Osteocyte (in vitro differentiated cells): ENCODE results near the gene BDKRB2. TPM values are rescaled to one million over a fixed set of nuclear protein-coding genes. Genes with fewer than 3 reads are reported as not detected.

Experiments used
- DNase-seq: peaks from one replicate; pipeline ENCODE4 v3.0.0; 2021; ENCODE audit warnings: mixed read lengths; ENCODE audit not compliant: unreplicated experiment; ENCODE audit errors: extremely low spot score
- H3K27ac Mint-ChIP-seq: one replicate; pipeline ENCODE4 v1.8.0; 2021; ENCODE audit warnings: mild to moderate bottlenecking, mixed read lengths; ENCODE audit not compliant: unreplicated experiment
- H3K27me3 Mint-ChIP-seq: one replicate; pipeline ENCODE4 v1.8.0; 2021; ENCODE audit warnings: mixed read lengths; ENCODE audit not compliant: unreplicated experiment
- H3K36me3 Mint-ChIP-seq: one replicate; pipeline ENCODE4 v1.8.0; 2021; ENCODE audit warnings: mixed read lengths; ENCODE audit not compliant: unreplicated experiment
- H3K4me1 Mint-ChIP-seq: one replicate; pipeline ENCODE4 v1.8.0; 2021; ENCODE audit warnings: mixed read lengths; ENCODE audit not compliant: unreplicated experiment
- H3K4me3 Mint-ChIP-seq: one replicate; pipeline ENCODE4 v1.8.0; 2021; ENCODE audit warnings: mild to moderate bottlenecking, moderate library complexity, mixed read lengths; ENCODE audit not compliant: unreplicated experiment
- H3K9me3 Mint-ChIP-seq: one replicate; pipeline ENCODE4 v1.8.0; 2021; ENCODE audit warnings: mixed read lengths; ENCODE audit not compliant: unreplicated experiment
- total RNA-seq: library from RNA; stranded (reverse); gene quantifications from 2 replicates; pipeline ENCODE4 v1.2.1, GENCODE V29; 2021
- TF ChIP-seq, protein P1 (sequence below): fragments of 200-600 bp; sonication (generic); IDR thresholded peaks from 2 replicates; pipeline ENCODE4 v1.5.0; 2021; ENCODE audit warnings: antibody characterized with exemption, mild to moderate bottlenecking, moderate library complexity

The BDKRB2 gene
- total RNA-seq, 1 donor from 2014 or later = 0.40 TPM

DNA sequence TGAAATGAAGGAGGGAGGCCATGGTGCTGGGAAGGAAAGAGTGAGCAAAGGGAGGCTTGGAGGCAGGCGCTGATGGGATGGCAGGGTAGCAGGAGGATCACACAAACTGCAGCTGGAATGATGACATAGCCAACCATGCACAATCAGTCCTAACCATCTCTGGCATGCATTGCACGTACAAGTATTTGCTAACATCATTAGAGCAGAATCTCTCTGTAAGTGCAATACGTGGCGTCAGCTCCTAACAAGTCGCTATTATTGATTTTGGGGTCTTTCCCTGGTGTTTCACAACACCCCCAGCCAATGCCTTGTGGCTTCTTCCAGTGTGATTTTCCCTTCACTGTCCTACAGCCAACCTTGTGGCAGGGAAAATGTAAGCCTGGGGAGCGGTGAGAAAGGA, 69.9 kb downstream of the BDKRB2 start:
- Mint-ChIP-seq H3K4me1 (peaks cover 9% of the 10 kb centered on the region), H3K4me3 (no peak overlapping the region), H3K36me3 (peaks cover 3% of the 10 kb centered on the region), H3K9me3 (peaks cover 13% of the 10 kb centered on the region), H3K27me3 (no peaks in the 10 kb centered on the region), H3K27ac (no peak overlapping the region)
- TF ChIP-seq, protein P1, sequence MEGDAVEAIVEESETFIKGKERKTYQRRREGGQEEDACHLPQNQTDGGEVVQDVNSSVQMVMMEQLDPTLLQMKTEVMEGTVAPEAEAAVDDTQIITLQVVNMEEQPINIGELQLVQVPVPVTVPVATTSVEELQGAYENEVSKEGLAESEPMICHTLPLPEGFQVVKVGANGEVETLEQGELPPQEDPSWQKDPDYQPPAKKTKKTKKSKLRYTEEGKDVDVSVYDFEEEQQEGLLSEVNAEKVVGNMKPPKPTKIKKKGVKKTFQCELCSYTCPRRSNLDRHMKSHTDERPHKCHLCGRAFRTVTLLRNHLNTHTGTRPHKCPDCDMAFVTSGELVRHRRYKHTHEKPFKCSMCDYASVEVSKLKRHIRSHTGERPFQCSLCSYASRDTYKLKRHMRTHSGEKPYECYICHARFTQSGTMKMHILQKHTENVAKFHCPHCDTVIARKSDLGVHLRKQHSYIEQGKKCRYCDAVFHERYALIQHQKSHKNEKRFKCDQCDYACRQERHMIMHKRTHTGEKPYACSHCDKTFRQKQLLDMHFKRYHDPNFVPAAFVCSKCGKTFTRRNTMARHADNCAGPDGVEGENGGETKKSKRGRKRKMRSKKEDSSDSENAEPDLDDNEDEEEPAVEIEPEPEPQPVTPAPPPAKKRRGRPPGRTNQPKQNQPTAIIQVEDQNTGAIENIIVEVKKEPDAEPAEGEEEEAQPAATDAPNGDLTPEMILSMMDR = no peak
- peak; percentile 54 for DNase-seq

DNA sequence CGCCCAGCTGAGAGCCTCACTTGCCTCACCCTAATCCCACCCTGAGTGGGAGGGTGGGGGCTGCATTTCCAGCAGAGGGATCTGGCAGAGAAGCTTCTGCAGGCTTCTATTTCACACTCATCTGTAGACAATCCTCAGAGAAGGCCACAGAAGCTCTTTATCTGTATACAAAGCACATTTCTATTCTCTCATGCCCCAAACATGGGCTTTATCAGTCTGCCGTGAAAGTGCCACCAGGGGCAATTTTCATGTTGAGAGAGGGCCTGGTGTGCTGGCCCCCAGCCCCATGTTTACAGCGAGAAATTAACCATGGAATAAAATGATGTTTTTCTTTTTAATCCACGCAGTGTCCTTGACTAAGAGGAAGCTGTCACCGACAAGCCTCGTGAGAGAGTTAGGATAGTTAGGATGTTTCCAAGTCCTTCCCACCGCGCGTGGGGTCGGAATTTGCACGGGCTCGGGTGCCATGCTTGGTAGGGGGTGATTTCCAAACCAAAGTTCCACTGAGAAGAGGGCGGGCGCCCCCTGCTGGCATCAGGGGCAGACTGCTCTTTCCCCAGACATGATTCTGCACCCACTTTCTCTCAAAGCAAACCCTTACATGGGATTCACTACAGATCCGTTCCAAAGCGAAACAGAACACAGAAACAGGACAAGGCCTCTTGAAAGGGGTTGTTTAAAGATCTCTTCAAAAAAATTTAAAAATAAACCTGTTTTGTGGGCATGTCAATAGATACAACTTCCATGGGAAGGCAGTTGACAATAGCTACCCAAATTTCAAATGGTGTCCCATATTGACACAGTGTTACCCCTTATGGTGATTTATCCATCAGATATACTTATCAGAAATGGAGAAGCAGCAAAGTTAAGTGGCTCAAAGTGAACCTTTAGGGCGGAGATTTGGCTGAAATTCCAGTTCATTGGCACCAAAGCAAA, 70.8 kb downstream of the BDKRB2 start:
- DNase-seq = peak; percentile 90
- Mint-ChIP-seq H3K36me3 (peaks cover 3% of the 10 kb centered on the region), H3K27me3 (no peaks in the 10 kb centered on the region), H3K4me3 (no peak overlapping the region), H3K27ac (no peak overlapping the region), H3K9me3 (peaks cover 13% of the 10 kb centered on the region), H3K4me1 (peaks cover 17% of the 10 kb centered on the region)
- TF ChIP-seq, protein P1 = peak; percentile 99

DNA sequence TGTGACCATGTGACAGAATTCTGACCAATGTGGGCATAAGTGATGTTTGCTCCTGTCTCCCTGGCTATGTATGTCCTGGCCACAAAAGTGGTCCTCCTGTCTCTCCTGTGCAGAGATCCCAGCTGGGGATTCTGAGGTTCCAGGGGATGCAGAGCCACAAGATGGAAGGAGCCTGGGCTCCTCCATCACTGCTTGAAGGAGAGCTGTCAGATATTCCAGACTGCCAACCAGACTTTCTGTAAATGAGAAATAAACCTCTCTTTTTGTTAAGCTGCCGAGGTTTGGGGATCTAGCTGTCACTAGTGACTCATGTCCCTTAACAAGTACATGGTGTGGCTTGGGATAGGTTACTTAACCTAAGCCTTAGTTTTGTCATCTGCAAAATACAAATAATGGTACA, 73.3 kb downstream of the BDKRB2 start:
- no peak overlapping the region for H3K4me3 Mint-ChIP-seq
- H3K27me3 Mint-ChIP-seq = no peaks in the 10 kb centered on the region
- H3K4me1 Mint-ChIP-seq = peaks cover 34% of the 10 kb centered on the region
- no peak overlapping the region for H3K27ac Mint-ChIP-seq
- H3K36me3 Mint-ChIP-seq = peaks cover 3% of the 10 kb centered on the region
- TF ChIP-seq, protein P1 = no peak
- peaks cover 4% of the 10 kb centered on the region for H3K9me3 Mint-ChIP-seq
- no peak for DNase-seq

DNA sequence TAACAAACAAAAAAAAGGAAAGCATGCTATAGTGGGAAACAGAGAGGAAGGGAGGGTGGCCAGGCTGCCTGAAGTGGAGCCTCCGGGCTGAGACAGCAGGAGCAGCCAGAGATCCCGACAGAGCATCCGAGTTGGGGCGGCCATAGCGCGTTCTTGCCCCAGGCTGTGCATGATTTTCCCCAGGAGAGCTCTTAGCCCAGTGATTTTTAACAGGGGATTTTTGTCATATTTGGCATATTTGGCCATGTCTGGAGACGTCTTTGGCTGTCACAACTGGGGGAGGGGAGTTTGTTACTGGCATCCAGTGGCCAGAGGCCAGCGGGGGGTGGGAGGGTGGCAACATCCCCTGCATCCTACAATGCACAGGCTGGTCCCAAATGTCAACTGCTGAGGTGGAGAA, 74.9 kb downstream of the BDKRB2 start:
- no peak for DNase-seq
- H3K27ac Mint-ChIP-seq = peak overlapping the region; percentile 18
- TF ChIP-seq, protein P1 = no peak
- H3K4me3 Mint-ChIP-seq = peak overlapping the region; percentile 32
- H3K4me1 Mint-ChIP-seq = peaks cover 37% of the 10 kb centered on the region
- H3K36me3 Mint-ChIP-seq = peaks cover 8% of the 10 kb centered on the region
- H3K9me3 Mint-ChIP-seq = no peaks in the 10 kb centered on the region
- no peaks in the 10 kb centered on the region for H3K27me3 Mint-ChIP-seq

DNA sequence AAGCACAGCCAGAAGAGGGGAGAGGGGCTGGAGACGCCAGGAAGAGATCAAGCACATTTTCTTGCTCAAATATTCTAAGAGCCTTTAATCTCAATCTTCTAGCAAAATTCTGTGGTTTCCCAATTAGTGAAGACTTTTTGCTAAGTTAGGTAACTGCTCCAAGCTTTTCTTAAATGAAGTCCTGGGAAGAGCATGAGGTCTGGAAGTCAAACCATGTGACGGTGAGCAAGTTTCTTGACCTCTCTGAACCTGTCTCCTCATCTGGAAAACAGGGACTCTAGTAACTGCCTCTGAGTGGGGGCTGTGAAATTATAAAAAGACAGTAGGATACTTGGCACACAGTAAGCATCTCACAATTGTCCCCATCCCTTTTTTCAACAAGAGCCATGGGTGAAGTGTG, 75.5 kb downstream of the BDKRB2 start:
- Mint-ChIP-seq H3K27me3 (no peaks in the 10 kb centered on the region), H3K27ac (peak overlapping the region; percentile 18), H3K4me1 (peaks cover 37% of the 10 kb centered on the region), H3K9me3 (no peaks in the 10 kb centered on the region), H3K4me3 (no peak overlapping the region), H3K36me3 (peaks cover 12% of the 10 kb centered on the region)
- no peak for DNase-seq
- TF ChIP-seq, protein P1 = no peak
